ENCODE measurements around the gene APOO. TPM values are rescaled to one million over a fixed set of nuclear protein-coding genes. Genes with fewer than 3 reads are reported as not detected.

The APOO gene
- total and polyA plus RNA-seq, 9 donors, result 14.9 to 18.7 (median 16.5) TPM

DNA sequence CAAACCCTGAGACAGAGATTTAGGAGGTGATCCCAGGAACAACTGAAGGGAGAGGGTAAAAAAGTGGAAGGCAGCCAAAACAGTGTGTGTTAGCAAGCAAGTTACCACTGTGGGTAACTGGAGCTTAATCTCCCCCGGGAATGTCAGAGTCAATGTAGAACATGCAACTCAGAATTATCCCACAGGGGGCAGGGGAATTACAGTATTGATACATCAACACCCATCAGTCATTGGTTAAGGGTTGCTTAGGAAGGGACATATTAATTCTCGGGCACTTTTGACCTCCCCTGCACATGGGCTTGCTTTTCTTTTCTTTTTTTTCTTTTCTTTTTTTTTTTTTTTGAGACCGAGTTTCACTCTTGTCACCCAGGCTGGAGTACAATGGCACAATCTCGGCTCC lies 29.4 kb upstream of the APOO start:
- DNase-seq, result no peak
- WGBS (ENCODE audit: insufficient coverage), result 76% methylated on average over 2 of the region's 4 CpGs
- Histone ChIP-seq H3K27me3 (ENCODE audit: control insufficient read depth, insufficient read depth, low read length) (peaks cover 17% of the 10 kb centered on the region), H3K4me3 (ENCODE audit: low read length) (no peak overlapping the region), H3K4me1 (ENCODE audit: control insufficient read depth, insufficient read depth, low read length) (no peaks in the 10 kb centered on the region), H3K27ac (ENCODE audit: low read length) (no peak overlapping the region), H3K9me3 (replicated peaks; ENCODE audit: control insufficient read depth, low read depth, low read length) (no peaks in the 10 kb centered on the region), H3K36me3 (ENCODE audit: control insufficient read depth, insufficient read depth, low read length) (no peaks in the 10 kb centered on the region)

DNA sequence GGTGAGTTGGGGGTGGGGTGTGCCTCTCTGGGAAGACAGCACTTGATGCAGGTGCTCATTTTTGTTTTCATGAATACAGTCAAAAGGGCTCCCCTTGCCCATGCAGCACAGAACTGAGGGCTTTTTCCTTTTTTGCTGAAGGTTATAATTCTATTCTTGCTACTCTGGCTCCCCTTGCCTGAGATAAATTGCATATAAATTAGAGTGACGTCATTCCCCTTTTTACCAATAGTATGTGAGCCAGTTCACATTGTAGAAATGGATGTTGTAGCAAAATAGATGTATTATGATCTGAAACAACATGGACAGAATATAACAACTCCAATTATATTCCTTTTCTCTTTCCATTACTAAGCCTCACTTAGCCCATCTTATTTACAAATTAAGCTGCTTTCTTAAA lies 28.4 kb upstream of the APOO start:
- no peaks in the 10 kb centered on the region for H3K9me3 ChIP-seq (replicated peaks; ENCODE audit: control insufficient read depth, low read depth, low read length)
- DNase-seq, result no peak
- no peaks in the 10 kb centered on the region for H3K4me1 ChIP-seq (ENCODE audit: control insufficient read depth, insufficient read depth, low read length)
- H3K36me3 ChIP-seq (ENCODE audit: control insufficient read depth, insufficient read depth, low read length), result no peaks in the 10 kb centered on the region
- WGBS (ENCODE audit: insufficient coverage), result no CpG with 5 or more reads among the region's 1 CpG
- no peak overlapping the region for H3K27ac ChIP-seq (ENCODE audit: low read length)
- H3K4me3 ChIP-seq (ENCODE audit: low read length), result no peak overlapping the region
- H3K27me3 ChIP-seq (ENCODE audit: control insufficient read depth, insufficient read depth, low read length), result peaks cover 13% of the 10 kb centered on the region

DNA sequence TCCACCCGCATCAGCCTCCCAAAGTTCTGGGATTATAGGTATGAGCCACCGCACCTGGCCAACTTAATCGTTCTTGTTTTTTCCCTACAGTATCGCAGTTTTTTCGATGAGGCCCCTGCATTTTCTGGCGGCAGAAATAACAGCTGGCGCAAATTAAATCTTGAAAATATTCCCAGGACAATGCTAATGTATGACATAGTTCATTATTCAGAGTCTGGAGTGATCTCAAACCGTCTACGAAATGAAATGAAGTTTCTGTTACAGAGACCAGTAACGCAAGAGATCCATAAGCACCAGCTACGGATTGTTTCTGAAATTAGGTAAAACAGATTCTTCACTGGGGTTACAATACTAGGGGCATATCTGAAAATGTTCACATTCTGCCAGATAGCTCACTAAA lies 27.4 kb upstream of the APOO start:
- H3K9me3 ChIP-seq (replicated peaks; ENCODE audit: control insufficient read depth, low read depth, low read length), result no peaks in the 10 kb centered on the region
- 73% methylated on average over 5 of the region's 11 CpGs for WGBS (ENCODE audit: insufficient coverage)
- peak overlapping the region; percentile 1 for H3K27ac ChIP-seq (ENCODE audit: low read length)
- H3K36me3 ChIP-seq (ENCODE audit: control insufficient read depth, insufficient read depth, low read length), result no peaks in the 10 kb centered on the region
- DNase-seq, result peak; percentile 67
- peaks cover 11% of the 10 kb centered on the region for H3K27me3 ChIP-seq (ENCODE audit: control insufficient read depth, insufficient read depth, low read length)
- H3K4me3 ChIP-seq (ENCODE audit: low read length), result no peak overlapping the region
- no peaks in the 10 kb centered on the region for H3K4me1 ChIP-seq (ENCODE audit: control insufficient read depth, insufficient read depth, low read length)

DNA sequence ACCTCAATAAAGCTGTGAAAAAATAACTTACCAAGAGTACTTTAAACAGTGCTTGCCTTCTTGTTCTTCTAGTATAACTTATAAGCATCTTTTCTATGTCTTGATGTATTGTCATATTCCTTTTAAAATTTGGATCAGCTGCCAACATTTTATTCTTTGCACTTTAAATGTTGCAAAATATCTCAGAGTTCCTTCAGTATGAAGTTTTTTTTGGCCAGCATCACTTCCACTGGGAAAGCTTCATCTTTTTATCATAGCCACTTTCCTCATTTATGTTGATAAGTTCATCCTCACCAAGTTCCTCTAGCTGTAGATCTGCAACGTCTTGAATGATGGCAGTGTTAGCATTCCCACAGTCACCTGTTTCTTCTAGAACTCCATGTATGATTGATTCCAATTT lies 24.3 kb upstream of the APOO start:
- no peak overlapping the region for H3K27ac ChIP-seq (ENCODE audit: low read length)
- WGBS (ENCODE audit: insufficient coverage), result no CpG with 5 or more reads among the region's 1 CpG
- no peaks in the 10 kb centered on the region for H3K4me1 ChIP-seq (ENCODE audit: control insufficient read depth, insufficient read depth, low read length)
- no peak overlapping the region for H3K4me3 ChIP-seq (ENCODE audit: low read length)
- H3K36me3 ChIP-seq (ENCODE audit: control insufficient read depth, insufficient read depth, low read length), result no peaks in the 10 kb centered on the region
- peaks cover 13% of the 10 kb centered on the region for H3K27me3 ChIP-seq (ENCODE audit: control insufficient read depth, insufficient read depth, low read length)
- no peaks in the 10 kb centered on the region for H3K9me3 ChIP-seq (replicated peaks; ENCODE audit: control insufficient read depth, low read depth, low read length)
- peak; percentile 45 for DNase-seq

DNA sequence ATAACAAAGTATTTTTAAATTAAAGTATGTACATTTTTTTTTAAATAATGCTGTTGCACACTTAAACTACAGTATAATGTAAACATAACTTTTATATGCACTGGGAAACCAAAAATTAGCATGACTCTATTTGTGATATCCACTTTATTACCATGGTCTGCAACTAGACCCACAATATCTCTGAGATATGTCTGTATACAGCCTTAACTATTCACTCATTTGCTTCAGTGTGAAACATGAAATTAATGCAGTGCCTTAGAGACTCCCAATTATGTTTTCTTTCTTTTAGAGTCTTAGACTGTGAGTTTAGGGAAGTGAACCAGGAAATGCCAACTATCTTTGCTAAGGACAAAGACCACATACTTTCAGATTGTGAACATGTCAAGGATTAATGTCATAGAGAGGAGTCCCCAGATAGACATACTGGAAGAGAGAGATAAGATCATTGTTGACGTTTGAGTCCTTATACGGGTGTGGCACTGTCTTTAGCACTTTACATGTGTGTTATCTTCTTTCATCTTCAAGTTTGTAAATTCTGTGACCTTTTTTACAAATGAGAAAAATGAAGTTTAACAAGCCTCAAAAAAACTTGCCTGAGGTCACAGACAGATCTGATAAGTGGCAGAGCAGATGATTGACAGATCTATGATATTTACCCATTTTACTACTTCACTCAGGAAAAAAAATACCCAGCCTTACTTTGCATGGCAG lies 23.3 kb upstream of the APOO start:
- H3K4me3 ChIP-seq (ENCODE audit: low read length), result no peak overlapping the region
- no peaks in the 10 kb centered on the region for H3K4me1 ChIP-seq (ENCODE audit: control insufficient read depth, insufficient read depth, low read length)
- peaks cover 12% of the 10 kb centered on the region for H3K27me3 ChIP-seq (ENCODE audit: control insufficient read depth, insufficient read depth, low read length)
- no peaks in the 10 kb centered on the region for H3K36me3 ChIP-seq (ENCODE audit: control insufficient read depth, insufficient read depth, low read length)
- no peak overlapping the region for H3K27ac ChIP-seq (ENCODE audit: low read length)
- H3K9me3 ChIP-seq (replicated peaks; ENCODE audit: control insufficient read depth, low read depth, low read length), result no peaks in the 10 kb centered on the region
- DNase-seq, result no peak
- no CpG with 5 or more reads among the region's 2 CpGs for WGBS (ENCODE audit: insufficient coverage)

DNA sequence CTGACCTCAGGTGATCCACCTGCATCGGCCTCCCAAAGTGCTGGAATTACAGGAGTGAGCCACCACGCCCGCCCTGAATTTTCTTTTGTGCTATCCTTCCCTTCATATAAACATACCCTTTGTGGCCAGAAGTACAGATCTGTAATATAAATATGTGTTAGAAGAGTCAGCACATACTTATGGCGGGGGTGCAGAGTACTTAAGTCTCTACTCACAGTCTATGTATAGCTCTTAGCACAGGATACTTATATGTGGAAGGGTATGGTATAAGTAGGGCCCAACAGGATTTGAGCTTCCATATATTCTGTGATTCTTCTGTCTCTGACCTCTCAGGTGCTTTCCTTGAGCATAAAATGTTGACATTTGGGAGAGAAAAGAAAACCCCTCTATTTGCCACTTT lies 18.3 kb upstream of the APOO start:
- Histone ChIP-seq H3K27ac (ENCODE audit: low read length) (no peak overlapping the region), H3K4me3 (ENCODE audit: low read length) (no peak overlapping the region), H3K36me3 (ENCODE audit: control insufficient read depth, insufficient read depth, low read length) (no peaks in the 10 kb centered on the region), H3K4me1 (ENCODE audit: control insufficient read depth, insufficient read depth, low read length) (no peaks in the 10 kb centered on the region), H3K9me3 (replicated peaks; ENCODE audit: control insufficient read depth, low read depth, low read length) (no peaks in the 10 kb centered on the region), H3K27me3 (ENCODE audit: control insufficient read depth, insufficient read depth, low read length) (peaks cover 12% of the 10 kb centered on the region)
- no peak for DNase-seq
- WGBS (ENCODE audit: insufficient coverage), result no CpG with 5 or more reads among the region's 4 CpGs

DNA sequence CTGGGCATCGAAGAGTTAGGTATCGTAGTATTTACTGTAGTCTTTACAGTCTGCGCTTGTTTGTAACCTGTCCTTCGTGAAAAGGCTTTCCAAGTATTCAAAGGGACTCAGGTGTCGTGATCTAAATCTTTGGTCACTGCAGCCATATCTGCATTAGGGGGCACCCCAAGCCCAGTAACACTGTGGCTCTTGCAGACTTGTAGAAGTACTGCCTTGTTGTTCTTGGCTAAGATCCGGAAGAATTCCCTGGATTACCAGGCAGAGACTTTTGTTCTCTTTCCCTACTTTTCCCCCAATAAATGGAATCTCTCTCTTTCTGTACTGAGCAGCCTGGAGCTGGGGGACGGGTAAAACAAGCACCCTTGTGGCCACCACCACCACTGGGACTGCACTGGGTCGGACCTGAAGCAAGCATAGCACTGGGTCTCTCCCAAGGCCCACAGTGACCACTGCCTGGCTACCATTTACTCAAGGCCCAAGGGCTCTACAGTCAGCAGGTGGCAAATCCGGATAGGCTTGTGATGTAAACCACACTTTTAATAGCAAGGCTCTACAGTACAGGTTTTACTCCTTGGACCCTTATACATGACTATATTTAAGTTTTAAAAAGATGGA lies 12.1 kb upstream of the APOO start:
- H3K27me3 ChIP-seq (ENCODE audit: control insufficient read depth, insufficient read depth, low read length), result peaks cover 9% of the 10 kb centered on the region
- H3K9me3 ChIP-seq (replicated peaks; ENCODE audit: control insufficient read depth, low read depth, low read length), result peaks cover 2% of the 10 kb centered on the region
- H3K4me1 ChIP-seq (ENCODE audit: control insufficient read depth, insufficient read depth, low read length), result no peaks in the 10 kb centered on the region
- no peak overlapping the region for H3K27ac ChIP-seq (ENCODE audit: low read length)
- DNase-seq, result no peak
- WGBS (ENCODE audit: insufficient coverage), result 72% methylated on average over 7 of the region's 9 CpGs
- no peaks in the 10 kb centered on the region for H3K36me3 ChIP-seq (ENCODE audit: control insufficient read depth, insufficient read depth, low read length)
- no peak overlapping the region for H3K4me3 ChIP-seq (ENCODE audit: low read length)

DNA sequence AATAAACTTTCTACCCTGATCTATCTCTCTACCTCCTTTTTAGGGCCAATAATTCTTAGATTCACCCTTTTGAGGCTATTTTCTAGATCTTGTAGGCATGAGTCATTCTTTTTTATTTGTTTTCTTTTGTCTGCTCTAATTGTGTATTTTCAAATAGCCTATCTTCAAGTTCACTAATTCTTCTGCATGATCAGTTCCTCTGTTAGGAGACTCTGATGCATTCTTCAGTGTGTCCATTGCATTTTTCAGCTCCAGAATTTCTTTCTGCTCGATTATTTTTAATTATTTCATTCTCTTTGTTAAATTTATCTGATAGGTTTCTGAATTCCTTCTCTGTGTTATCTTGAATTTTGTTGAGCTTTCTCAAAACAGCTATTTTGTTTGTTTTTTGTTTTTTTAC lies 11.4 kb upstream of the APOO start:
- H3K36me3 ChIP-seq (ENCODE audit: control insufficient read depth, insufficient read depth, low read length), result no peaks in the 10 kb centered on the region
- no CpG with 5 or more reads among the region's 1 CpG for WGBS (ENCODE audit: insufficient coverage)
- DNase-seq, result no peak
- no peak overlapping the region for H3K27ac ChIP-seq (ENCODE audit: low read length)
- H3K4me3 ChIP-seq (ENCODE audit: low read length), result no peak overlapping the region
- peaks cover 11% of the 10 kb centered on the region for H3K27me3 ChIP-seq (ENCODE audit: control insufficient read depth, insufficient read depth, low read length)
- no peaks in the 10 kb centered on the region for H3K4me1 ChIP-seq (ENCODE audit: control insufficient read depth, insufficient read depth, low read length)
- peaks cover 2% of the 10 kb centered on the region for H3K9me3 ChIP-seq (replicated peaks; ENCODE audit: control insufficient read depth, low read depth, low read length)

DNA sequence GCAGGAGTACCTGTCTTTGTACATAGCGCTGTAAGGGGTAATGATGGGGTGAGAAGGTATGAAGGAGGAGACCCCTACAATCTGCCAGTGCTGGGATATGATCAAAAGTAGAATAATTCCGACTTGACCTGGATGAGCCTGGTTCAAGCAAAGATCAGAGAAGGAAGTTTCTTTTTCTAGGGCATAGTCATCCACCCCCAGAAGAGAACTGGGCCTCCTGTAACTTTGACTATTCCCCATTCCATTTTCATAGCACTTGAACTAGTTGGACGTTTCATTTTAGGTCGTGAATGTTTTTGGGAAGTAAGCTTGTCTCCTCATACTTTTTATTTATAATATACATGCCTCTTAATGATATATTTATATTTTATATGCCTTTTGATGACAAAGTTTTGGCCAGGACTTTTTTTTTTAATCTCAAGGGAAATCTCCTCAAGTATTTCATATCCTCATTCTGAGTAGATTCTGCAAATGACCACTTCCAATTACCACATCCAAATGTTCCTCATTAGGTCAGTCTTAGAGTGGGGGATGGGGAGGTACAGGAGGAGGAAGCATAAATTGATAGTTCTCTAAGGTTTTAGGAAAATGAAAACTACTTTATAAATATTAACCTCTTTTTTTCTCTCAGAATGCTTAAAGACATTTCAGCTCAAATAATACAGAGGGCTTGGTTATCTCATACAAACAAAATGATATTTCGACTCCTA lies 3.5 kb upstream of the APOO start:
- no peaks in the 10 kb centered on the region for H3K36me3 ChIP-seq (ENCODE audit: control insufficient read depth, insufficient read depth, low read length)
- 29% methylated on average over 1 of the region's 5 CpGs for WGBS (ENCODE audit: insufficient coverage)
- DNase-seq, result peak; percentile 37
- no peak overlapping the region for H3K4me3 ChIP-seq (ENCODE audit: low read length)
- no peaks in the 10 kb centered on the region for H3K9me3 ChIP-seq (replicated peaks; ENCODE audit: control insufficient read depth, low read depth, low read length)
- peaks cover 21% of the 10 kb centered on the region for H3K27me3 ChIP-seq (ENCODE audit: control insufficient read depth, insufficient read depth, low read length)
- H3K27ac ChIP-seq (ENCODE audit: low read length), result no peak overlapping the region
- H3K4me1 ChIP-seq (ENCODE audit: control insufficient read depth, insufficient read depth, low read length), result no peaks in the 10 kb centered on the region

DNA sequence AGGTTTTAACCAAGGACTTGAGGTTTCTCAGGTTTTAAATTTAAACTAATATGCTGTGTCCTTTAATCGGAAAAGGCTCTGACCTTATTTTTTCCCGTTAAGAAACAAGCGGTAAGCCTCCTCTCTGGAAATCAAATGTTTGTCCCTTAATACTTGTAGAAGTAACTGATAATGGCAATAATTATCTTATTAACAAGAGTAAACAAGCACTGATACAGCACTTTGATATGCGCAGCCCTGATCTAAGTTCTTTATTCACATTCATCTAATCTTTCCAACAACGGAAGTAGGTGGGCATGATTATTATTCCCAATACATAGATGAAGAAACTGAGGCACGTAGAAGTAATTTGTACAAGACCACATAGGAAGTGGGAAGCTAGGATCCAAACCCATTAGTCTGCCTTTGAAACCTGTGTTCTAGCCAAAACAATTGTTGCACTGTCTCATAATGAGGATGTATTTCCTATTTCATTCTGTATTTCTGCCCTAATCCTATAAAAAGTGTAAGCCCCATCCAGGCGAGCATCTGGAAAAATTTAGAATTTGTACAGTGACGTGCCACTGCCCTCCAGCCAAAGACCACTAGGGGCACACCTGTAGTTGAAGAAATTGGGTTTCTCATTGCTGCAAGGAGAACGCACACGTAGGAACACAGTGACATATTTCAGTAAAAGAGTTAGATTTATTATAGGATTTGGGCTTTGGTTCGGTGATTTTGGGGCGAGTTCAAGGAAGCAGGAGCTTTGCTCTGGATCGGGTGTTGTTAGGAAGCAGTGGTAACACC lies 674 bp upstream of the APOO start:
- peak overlapping the region; percentile 94 for H3K27ac ChIP-seq (ENCODE audit: low read length)
- peak overlapping the region; percentile 70 for H3K4me3 ChIP-seq (ENCODE audit: low read length)
- WGBS (ENCODE audit: insufficient coverage), result 29% methylated on average over 3 of the region's 13 CpGs
- no peaks in the 10 kb centered on the region for H3K4me1 ChIP-seq (ENCODE audit: control insufficient read depth, insufficient read depth, low read length)
- H3K36me3 ChIP-seq (ENCODE audit: control insufficient read depth, insufficient read depth, low read length), result no peaks in the 10 kb centered on the region
- H3K27me3 ChIP-seq (ENCODE audit: control insufficient read depth, insufficient read depth, low read length), result peaks cover 20% of the 10 kb centered on the region
- H3K9me3 ChIP-seq (replicated peaks; ENCODE audit: control insufficient read depth, low read depth, low read length), result no peaks in the 10 kb centered on the region
- DNase-seq, result peak; percentile 54

All from muscle of leg (tissue), 11 donors.